HEK293T (cell line): Measurements from ENCODE around the gene FER.

ENCODE experiments used
- CTCF ChIA-PET: fragments of 350-600 bp; formaldehyde crosslinking; extraction: SDS; loops from one replicate; lab custom pipeline; 2021; ENCODE audit warnings: antibody characterized with exemption, inconsistent platforms; lab: Yijun Ruan, JAX
- POLR2A ChIA-PET: fragments of 350-600 bp; formaldehyde crosslinking; extraction: SDS; loops from one replicate; lab custom pipeline; 2020; ENCODE audit warnings: antibody characterized with exemption, inconsistent platforms; lab: Yijun Ruan, JAX
- DNase-seq: peaks from one replicate; pipeline ENCODE4 v3.0.0; 2012; ENCODE audit warnings: mixed read lengths; ENCODE audit errors: extremely low spot score
- ARNT ChIP-seq: fragments of 450-650 bp; IDR thresholded peaks from 2 replicates; pipeline ENCODE4 v1.6.1; 2017; ENCODE audit warnings: mild to moderate bottlenecking
- BHLHE40 ChIP-seq: fragments of 450-650 bp; IDR thresholded peaks from 2 replicates; pipeline ENCODE4 v1.6.1; 2016; ENCODE audit warnings: mild to moderate bottlenecking, moderate library complexity, borderline replicate concordance
- CTBP1 ChIP-seq: fragments of 450-650 bp; IDR thresholded peaks from 2 replicates; pipeline ENCODE4 v1.6.1; 2016; ENCODE audit warnings: borderline replicate concordance
- ELF4 ChIP-seq: fragments of 450-650 bp; IDR thresholded peaks from 2 replicates; pipeline ENCODE4 v1.6.1; 2017; ENCODE audit warnings: antibody characterized with exemption
- FOXA1 ChIP-seq: fragments of 450-650 bp; IDR thresholded peaks from 2 replicates; pipeline ENCODE4 v1.6.1; 2016; ENCODE audit warnings: mild to moderate bottlenecking
- FOXK2 ChIP-seq: fragments of 450-650 bp; IDR thresholded peaks from 2 replicates; pipeline ENCODE4 v1.6.1; 2016; ENCODE audit warnings: mild to moderate bottlenecking
- FOXM1 ChIP-seq: fragments of 450-650 bp; IDR thresholded peaks from 2 replicates; pipeline ENCODE4 v1.6.1; 2017; ENCODE audit warnings: mild to moderate bottlenecking, borderline replicate concordance
- HDGF ChIP-seq: fragments of 450-650 bp; IDR thresholded peaks from 2 replicates; pipeline ENCODE4 v1.6.1; 2017; ENCODE audit warnings: antibody characterized with exemption, borderline replicate concordance
- L3MBTL2 ChIP-seq: fragments of 450-650 bp; conservative IDR thresholded peaks from 2 replicates; pipeline ENCODE4 v1.6.1; 2016; ENCODE audit warnings: mild to moderate bottlenecking
- LEF1 ChIP-seq: fragments of 450-650 bp; IDR thresholded peaks from 2 replicates; pipeline ENCODE4 v1.6.1; 2017; ENCODE audit warnings: mild to moderate bottlenecking, borderline replicate concordance
- NFRKB ChIP-seq: fragments of 450-650 bp; IDR thresholded peaks from 2 replicates; pipeline ENCODE4 v1.6.1; 2016; ENCODE audit warnings: mild to moderate bottlenecking, moderate library complexity
- PKNOX1 ChIP-seq: fragments of 450-650 bp; IDR thresholded peaks from 2 replicates; pipeline ENCODE4 v1.6.1; 2016
- SP1 ChIP-seq: fragments of 450-650 bp; IDR thresholded peaks from 2 replicates; pipeline ENCODE4 v1.6.1; 2017
- SUZ12 ChIP-seq: fragments of 450-650 bp; IDR thresholded peaks from 2 replicates; pipeline ENCODE4 v1.6.1; 2016; ENCODE audit warnings: mild to moderate bottlenecking
- TARDBP ChIP-seq: fragments of 450-650 bp; IDR thresholded peaks from 2 replicates; pipeline ENCODE4 v1.6.1; 2016
- ZNF384 ChIP-seq: fragments of 450-650 bp; IDR thresholded peaks from 2 replicates; pipeline ENCODE4 v1.6.1; 2016

FER gene

GRCh38 chr5:109121225-109121624 is 373.5 kb downstream of the FER start:
- no peak for DNase-seq
- POLR2A ChIA-PET = no interaction called here
- TF ChIP-seq ARNT (no peak), HDGF (no peak), SUZ12 (no peak), NFRKB (no peak), LEF1 (no peak), ZNF384 (no peak), FOXM1 (no peak), TARDBP (no peak), BHLHE40 (no peak), FOXK2 (no peak), L3MBTL2 (no peak), ELF4 (no peak), FOXA1 (no peak), PKNOX1 (no peak), SP1 (no peak), CTBP1 (no peak)
- CTCF ChIA-PET = interaction anchor here (0.7 kb wide), 1 partner anchor 80 kb away, joined by 3 read pairs; no protein-coding TSS in a partner anchor

- POLR2A ChIA-PET = no interaction called here
These were observed 378.2 kb downstream of the FER start for GRCh38 chr5:109125755-109126429.

GRCh38 chr5:109126481-109126880 is 378.8 kb downstream of the FER start:
- POLR2A ChIA-PET = no interaction called here
- CTCF ChIA-PET = no interaction called here
- TF ChIP-seq CTBP1 (no peak), SP1 (no peak), FOXA1 (no peak), ARNT (no peak), PKNOX1 (no peak), ELF4 (no peak), TARDBP (no peak), FOXM1 (no peak)
- no peak for DNase-seq

More at GRCh38 chr5:109125755-109126429, 378.2 kb downstream of the FER start:
- TF ChIP-seq ZNF384 (no peak), SUZ12 (no peak)
- DNase-seq = no peak
- CTCF ChIA-PET = no interaction called here

GRCh38 chr5:109136906-109137305 is 389.2 kb downstream of the FER start:
- ChIA-PET CTCF (no interaction called here), POLR2A (no interaction called here)
- TF ChIP-seq SUZ12 (no peak), NFRKB (no peak), ELF4 (no peak), PKNOX1 (no peak), LEF1 (no peak), L3MBTL2 (no peak), ARNT (no peak), FOXK2 (no peak), CTBP1 (no peak), FOXM1 (no peak), TARDBP (no peak), ZNF384 (no peak), SP1 (no peak), BHLHE40 (no peak), FOXA1 (no peak), HDGF (no peak)
- DNase-seq = no peak

- TF ChIP-seq ELF4 (no peak), PKNOX1 (no peak), FOXA1 (no peak), FOXK2 (no peak), CTBP1 (no peak), ZNF384 (no peak), NFRKB (no peak), SP1 (no peak), ARNT (no peak), HDGF (no peak), SUZ12 (no peak), FOXM1 (no peak), LEF1 (no peak), L3MBTL2 (no peak), TARDBP (no peak), BHLHE40 (no peak)
- DNase-seq = peak; percentile 19
- ChIA-PET POLR2A (no interaction called here), CTCF (no interaction called here)
These were observed 393.8 kb downstream of the FER start for GRCh38 chr5:109141222-109142200.
